Ascending aorta (tissue), 2 donors: ENCODE data around the gene HPD. TPM values are rescaled to one million over a fixed set of nuclear protein-coding genes. Genes with fewer than 3 reads are reported as not detected.
A peak's percentile ranks its signal among the peaks of the same experiment; 100 is the strongest.

Source experiments
- DNase-seq, 2 donors: peaks; one replicate each; pipeline ENCODE4 v3.0.0-alpha.2; 2019; ENCODE audit warnings: low spot score in 2 of 2
- H3K27ac ChIP-seq, 2 donors: fragments of 200-600 bp; sonication (generic); one replicate each; pipeline ENCODE4 v1.5.1; 2016 to 2017; ENCODE audit warnings: mild to moderate bottlenecking in 1 of 2
- H3K27me3 ChIP-seq: fragments of 200-600 bp; sonication (generic); one replicate; pipeline ENCODE4 v1.5.1; 2017
- H3K36me3 ChIP-seq, 2 donors: fragments of 200-600 bp; sonication (generic); one replicate each; pipeline ENCODE4 v1.5.1; 2016
- H3K4me1 ChIP-seq, 2 donors: fragments of 200-600 bp; sonication (generic); one replicate each; pipeline ENCODE4 v1.5.1; 2016 to 2017; ENCODE audit warnings: mild to moderate bottlenecking in 1 of 2
- H3K4me3 ChIP-seq, 2 donors: fragments of 200-600 bp; sonication (generic); one replicate each; pipeline ENCODE4 v1.5.1; 2016 to 2017; ENCODE audit warnings: mild to moderate bottlenecking in 1 of 2
- H3K9me3 ChIP-seq, 2 donors: fragments of 200-600 bp; sonication (generic); one replicate each; pipeline ENCODE4 v1.5.1; 2016
- CTCF ChIP-seq, 3 experiments: fragments of 200-600 bp in 2 of 3; fragments of 450-650 bp in 1 of 3; sonication (generic) in 2 of 3; IDR thresholded peaks; one replicate each; pipeline ENCODE4 v1.5.1; 2016 to 2019; ENCODE audit warnings: antibody characterized with exemption in 3 of 3, mild to moderate bottlenecking in 1 of 3, moderate library complexity in 1 of 3
- intact Hi-C: fragments of 100-400 bp; cut with DNase I; formaldehyde crosslinking; loops from one replicate; pipeline ENCODE4 v1.15.1; 2023
- total RNA-seq: library from RNA; depleted of rRNA; stranded (reverse); fragments of >200 nt; gene quantifications from one replicate; pipeline ENCODE4 v1.1.0, GENCODE V29; 2016

HPD gene
- total RNA-seq, 1 donor from 2014 or later, result 0.96 TPM

GRCh38 chr12:121801595-121802484 is 56.8 kb downstream of the HPD start:
- intact Hi-C loops, result loop anchor here (5.0 kb wide), 2 partner anchors 175 to 220 kb away; partner anchors contain the start of genes BCL7A and ORAI1
- TF ChIP-seq CTCF (IDR thresholded peaks at IDR 0.05), result no peak
- H3K4me3 ChIP-seq, result peak overlapping the region; percentile 94 to 98
- DNase-seq, result no peak
- H3K4me1 ChIP-seq, result peaks cover 7 to 28% of the 10 kb centered on the region in 2 donors
- H3K36me3 ChIP-seq, result no peaks in the 10 kb centered on the region
- peak overlapping the region; percentile 100 for H3K27ac ChIP-seq
- H3K27me3 ChIP-seq, result no peaks in the 10 kb centered on the region
- no peaks in the 10 kb centered on the region for H3K9me3 ChIP-seq

- no peaks in the 10 kb centered on the region for H3K9me3 ChIP-seq
- H3K36me3 ChIP-seq, result peaks cover under 1 to 2% of the 10 kb centered on the region in 2 donors
- H3K27ac ChIP-seq, result peak overlapping the region; percentile 100
- peak overlapping the region; percentile 94 to 98 for H3K4me3 ChIP-seq
- peak in 1 of 2 donors; percentile 88 for DNase-seq
- peaks cover 14 to 28% of the 10 kb centered on the region in 2 donors for H3K4me1 ChIP-seq
- TF ChIP-seq CTCF (IDR thresholded peaks at IDR 0.05), result no peak
- intact Hi-C loops, result loop anchor here (5.0 kb wide), 2 partner anchors 174 to 221 kb away; partner anchors contain the start of genes BCL7A and ORAI1
- H3K27me3 ChIP-seq, result no peaks in the 10 kb centered on the region
These were observed 57.7 kb downstream of the HPD start for GRCh38 chr12:121800694-121801594.

- H3K27me3 ChIP-seq, result no peaks in the 10 kb centered on the region
- H3K9me3 ChIP-seq, result no peaks in the 10 kb centered on the region
- intact Hi-C loops, result loop anchor here (5.0 to 10.0 kb wide), 4 partner anchors 173 to 425 kb away; partner anchors contain the start of genes BCL7A, DIABLO and ORAI1
- peaks cover 22 to 33% of the 10 kb centered on the region in 2 donors for H3K4me1 ChIP-seq
- peak; percentile 69 to 94 for DNase-seq
- H3K36me3 ChIP-seq, result peaks cover 5 to 7% of the 10 kb centered on the region in 2 donors
- H3K4me3 ChIP-seq, result peak overlapping the region; percentile 94 to 98
- H3K27ac ChIP-seq, result peak overlapping the region; percentile 100
- TF ChIP-seq CTCF (IDR thresholded peaks at IDR 0.05), result no peak
These were observed 58.6 kb downstream of the HPD start for GRCh38 chr12:121799842-121800693.

- TF ChIP-seq CTCF (IDR thresholded peaks at IDR 0.05), result no peak
- peak overlapping the region; percentile 94 to 98 for H3K4me3 ChIP-seq
- peak; percentile 56 to 88 for DNase-seq
- peaks cover 5 to 7% of the 10 kb centered on the region in 2 donors for H3K36me3 ChIP-seq
- intact Hi-C loops, result loop anchor here (5.0 to 10.0 kb wide), 2 partner anchors 262 to 426 kb away; partner anchors contain the start of gene DIABLO
- peaks cover 22 to 39% of the 10 kb centered on the region in 2 donors for H3K4me1 ChIP-seq
- no peaks in the 10 kb centered on the region for H3K27me3 ChIP-seq
- peak overlapping the region; percentile 100 for H3K27ac ChIP-seq
- H3K9me3 ChIP-seq, result no peaks in the 10 kb centered on the region
These were observed 59.4 kb downstream of the HPD start for GRCh38 chr12:121799156-121799841.
